IMR-90 (cell line): ENCODE data around the gene SH3RF3. TPM values are rescaled to one million over a fixed set of nuclear protein-coding genes. Genes with fewer than 3 reads are reported as not detected.

Experiments
- ATAC-seq: fragments of 200-7000 bp; cut with Tn5 transposase; 2 replicates; pipeline ENCODE4 v1.9.1; 2020; ENCODE audit warnings: low read depth, mild to moderate bottlenecking, moderate library complexity
- BruUV-seq: library from RNA; stranded (reverse); fragments of 400-500 nt; replicated peaks from 2 replicates; lab custom pipeline; 2021; lab: Mats Ljungman, UMichigan
- CTCF ChIA-PET: fragments of 300-600 bp; formaldehyde crosslinking; extraction: SDS; loops from one replicate; lab custom pipeline; 2021; ENCODE audit warnings: antibody characterized with exemption; lab: Yijun Ruan, JAX
- POLR2A ChIA-PET: fragments of 300-600 bp; sonication (Branson Sonifier 250); formaldehyde crosslinking; loops from one replicate; lab custom pipeline; 2022; ENCODE audit warnings: antibody characterized with exemption; ENCODE audit not compliant: unreplicated experiment; lab: Charles Lee
- DNase-seq: peaks from one replicate; pipeline ENCODE4 v3.0.0; 2013
- H2AFZ ChIP-seq: replicated peaks from 2 replicates; pipeline ENCODE3; 2013; ENCODE audit warnings: low read length, mild to moderate bottlenecking; ENCODE audit not compliant: poor library complexity
- H2AK5ac ChIP-seq: 2 replicates; pipeline ENCODE4 v1.6.1; 2013; ENCODE audit warnings: low read depth, low read length, inconsistent platforms
- H2AK9ac ChIP-seq: replicated peaks from 2 replicates; pipeline ENCODE3; 2013; ENCODE audit warnings: mild to moderate bottlenecking, low read depth, low read length, moderate library complexity; ENCODE audit not compliant: poor library complexity
- H2BK120ac ChIP-seq: 2 replicates; pipeline ENCODE4 v1.6.1; 2013; ENCODE audit warnings: low read depth, low read length, inconsistent platforms
- H2BK15ac ChIP-seq: 3 replicates; pipeline ENCODE4 v1.6.1; 2013; ENCODE audit warnings: low read depth, low read length, inconsistent platforms
- H2BK20ac ChIP-seq: 2 replicates; pipeline ENCODE4 v1.6.1; 2013; ENCODE audit warnings: low read depth, mild to moderate bottlenecking, inconsistent platforms, low read length, moderate library complexity
- H2BK5ac ChIP-seq: 2 replicates; pipeline ENCODE4 v1.6.1; 2013; ENCODE audit warnings: mild to moderate bottlenecking, low read depth, low read length, inconsistent platforms; ENCODE audit not compliant: poor library complexity, severe bottlenecking
- H3K14ac ChIP-seq: replicated peaks from 2 replicates; pipeline ENCODE4 v1.6.1; 2013; ENCODE audit warnings: low read depth, low read length, inconsistent platforms
- H3K18ac ChIP-seq: 2 replicates; pipeline ENCODE4 v1.6.1; 2013; ENCODE audit warnings: low read depth, low read length, control low read depth
- H3K23ac ChIP-seq: 2 replicates; pipeline ENCODE4 v1.6.1; 2013; ENCODE audit warnings: low read depth, low read length, inconsistent platforms
- H3K27ac ChIP-seq: 2 replicates; pipeline ENCODE4 v1.5.1; 2013; ENCODE audit warnings: mild to moderate bottlenecking, control low read depth, low read length; ENCODE audit not compliant: insufficient read depth
- H3K27me3 ChIP-seq: 2 replicates; pipeline ENCODE4 v1.6.1; 2013; ENCODE audit warnings: low read length; ENCODE audit not compliant: control insufficient read depth, insufficient read depth
- H3K36me3 ChIP-seq: 2 replicates; pipeline ENCODE4 v1.6.1; 2013; ENCODE audit warnings: low read length, mixed read lengths; ENCODE audit not compliant: control insufficient read depth, insufficient read depth
- H3K4ac ChIP-seq: 2 replicates; pipeline ENCODE4 v1.6.1; 2013; ENCODE audit warnings: low read depth, low read length, inconsistent platforms
- H3K4me1 ChIP-seq: 2 replicates; pipeline ENCODE4 v1.6.1; 2013; ENCODE audit warnings: low read length, mixed read lengths; ENCODE audit not compliant: control insufficient read depth, insufficient read depth
- H3K4me2 ChIP-seq: 2 replicates; pipeline ENCODE4 v1.6.1; 2013; ENCODE audit warnings: low read depth, mild to moderate bottlenecking, control low read depth, low read length, moderate library complexity
- H3K4me3 ChIP-seq: 2 replicates; pipeline ENCODE4 v1.5.1; 2013; ENCODE audit warnings: low read depth, mild to moderate bottlenecking, control low read depth, low read length, moderate library complexity; ENCODE audit not compliant: insufficient read depth
- H3K56ac ChIP-seq: 2 replicates; pipeline ENCODE4 v1.6.1; 2013; ENCODE audit warnings: low read length, inconsistent platforms; ENCODE audit not compliant: insufficient read depth; ENCODE audit errors: extremely low read depth
- H3K79me1 ChIP-seq, 2 experiments: 2 replicates each; pipeline ENCODE4 v1.6.1; 2013; ENCODE audit warnings: low read length in 2 of 2, inconsistent platforms in 1 of 2, low read depth in 1 of 2
- H3K9ac ChIP-seq: 2 replicates; pipeline ENCODE4 v1.6.1; 2013; ENCODE audit warnings: low read depth, low read length, control low read depth
- H3K9me1 ChIP-seq: 2 replicates; pipeline ENCODE4 v1.6.1; 2013; ENCODE audit warnings: low read length, inconsistent platforms; ENCODE audit not compliant: insufficient read depth
- H3K9me3 ChIP-seq: 2 replicates; pipeline ENCODE4 v1.6.1; 2013; ENCODE audit warnings: low read length; ENCODE audit not compliant: control insufficient read depth, insufficient read depth
- H4K20me1 ChIP-seq: 2 replicates; pipeline ENCODE4 v1.6.1; 2013; ENCODE audit warnings: low read length, inconsistent platforms; ENCODE audit not compliant: insufficient read depth
- H4K5ac ChIP-seq: 2 replicates; pipeline ENCODE4 v1.6.1; 2013; ENCODE audit warnings: mild to moderate bottlenecking, low read depth, low read length, control low read depth
- H4K8ac ChIP-seq, 2 experiments: 2 replicates each; pipeline ENCODE4 v1.6.1; 2013; ENCODE audit warnings: low read depth in 2 of 2, low read length in 2 of 2, control low read depth in 1 of 2, inconsistent platforms in 1 of 2
- H4K91ac ChIP-seq: 2 replicates; pipeline ENCODE4 v1.6.1; 2013; ENCODE audit warnings: low read depth, low read length, inconsistent platforms; ENCODE audit not compliant: insufficient read depth
- CEBPB ChIP-seq: IDR thresholded peaks from 2 replicates; pipeline ENCODE4 v1.6.1; 2012; ENCODE audit warnings: low read depth, low read length, improper control_type of control experiment
- CTCF ChIP-seq: conservative IDR thresholded peaks from 2 replicates; pipeline ENCODE4 v1.5.1; 2012; ENCODE audit warnings: mild to moderate bottlenecking, low read depth, low read length, improper control_type of control experiment
- FOS ChIP-seq: fragments of 150-350 bp; IDR thresholded peaks from 2 replicates; pipeline ENCODE4 v1.6.1; 2016; ENCODE audit warnings: low read depth, low read length
- WGBS, 2 experiments: methylation state at CpG; one replicate each; pipeline versions ENCODE4 v1.1.5 to v1.1.7; 2013; ENCODE audit warnings: missing lambda C conversion rate in 2 of 2; ENCODE audit not compliant: insufficient read length in 1 of 2; ENCODE audit errors: extremely low coverage in 2 of 2; 5-methylcytosine and 5-hydroxymethylcytosine counted together
- dilution Hi-C: fragments of 300-500 bp; cut with HindIII; formaldehyde crosslinking; loops from one replicate; pipeline ENCODE4 v1.14.3; 2018; ENCODE audit warnings: low sequenced_read_pairs; ENCODE audit not compliant: unreplicated experiment
- in situ Hi-C: fragments of 300-500 bp; cut with MboI; formaldehyde crosslinking; loops from 3 replicates; pipeline ENCODE4 v1.14.3; 2019; ENCODE audit warnings: low sequenced_read_pairs, inconsistent platforms, mixed read lengths
- intact Hi-C: fragments of 100-400 bp; cut with micrococcal nuclease; formaldehyde crosslinking; loops from 2 replicates; pipeline ENCODE4 v1.10.0; 2022
- polyA plus RNA-seq, 3 experiments: library from polyadenylated mRNA; depleted of rRNA; stranded (reverse); fragments of >200 nt; gene quantifications; 2 replicates each; pipeline ENCODE4 v1.2.3, GENCODE V29; 2012; ENCODE audit warnings: low replicate concordance in 1 of 3
- total RNA-seq: library from RNA; depleted of rRNA; stranded (reverse); fragments of >200 nt; gene quantifications from 2 replicates; pipeline ENCODE4 v1.2.3, GENCODE V29; 2012

Gene SH3RF3
- total and polyA plus RNA-seq, 2 of the 4 experiments (the other 2 are of a cell fraction) = 3.4 to 5.3 TPM

GRCh38 chr2:109463236-109463635, 334.2 kb downstream of the SH3RF3 start:
- H3K79me1 ChIP-seq = peaks cover 7 to 22% of the 10 kb centered on the region in 2 experiments; a peak in 3 of 4 replicates
- no peak overlapping the region for H2BK20ac ChIP-seq
- no peaks in the 10 kb centered on the region; the same call in 1 of the 2 replicates for H4K20me1 ChIP-seq
- no peak overlapping the region for H3K18ac ChIP-seq
- H3K9me3 ChIP-seq = no peaks in the 10 kb centered on the region
- H3K27me3 ChIP-seq = no peaks in the 10 kb centered on the region
- H2BK5ac ChIP-seq = no peak overlapping the region
- ATAC-seq (no peak), DNase-seq (no peak)
- WGBS, 2 experiments = 90% methylated on average over 2 of the region's 6 CpGs; no CpG with 5 or more reads in 1 of the 2 experiments
- BruUV-seq = no TSS peak
- dilution Hi-C loops (no loop called here), in situ Hi-C loops (no loop called here), intact Hi-C loops (no loop called here)
- CTCF ChIA-PET = no interaction called here
- H2AK9ac ChIP-seq = no peak overlapping the region
- H3K9ac ChIP-seq = no peak overlapping the region
- H3K4ac ChIP-seq = no peak overlapping the region
- POLR2A ChIA-PET = no interaction called here
- peaks cover 18% of the 10 kb centered on the region for H3K36me3 ChIP-seq
- H2BK120ac ChIP-seq = no peak overlapping the region
- no peak for TF ChIP-seq FOS
- no peak for TF ChIP-seq CTCF
- peak; percentile 23; the same call in 1 of the 2 replicates for TF ChIP-seq CEBPB
- no peak overlapping the region for H4K5ac ChIP-seq
- H3K4me3 ChIP-seq = no peak overlapping the region
- H3K56ac ChIP-seq = no peak overlapping the region
- no peak overlapping the region for H3K23ac ChIP-seq
- no peak overlapping the region for H2AFZ ChIP-seq
- no peak overlapping the region for H4K8ac ChIP-seq
- no peak overlapping the region for H3K27ac ChIP-seq
- no peak overlapping the region for H4K91ac ChIP-seq
- H3K4me1 ChIP-seq = peaks cover 5% of the 10 kb centered on the region
- no peak overlapping the region for H3K4me2 ChIP-seq
- no peak overlapping the region for H2AK5ac ChIP-seq
- no peak overlapping the region for H3K14ac ChIP-seq
- no peak overlapping the region for H2BK15ac ChIP-seq
- H3K9me1 ChIP-seq = peaks cover 23% of the 10 kb centered on the region; the same call in 1 of the 2 replicates
